ENCODE data around the gene DENND1A.

Gene DENND1A

DNA sequence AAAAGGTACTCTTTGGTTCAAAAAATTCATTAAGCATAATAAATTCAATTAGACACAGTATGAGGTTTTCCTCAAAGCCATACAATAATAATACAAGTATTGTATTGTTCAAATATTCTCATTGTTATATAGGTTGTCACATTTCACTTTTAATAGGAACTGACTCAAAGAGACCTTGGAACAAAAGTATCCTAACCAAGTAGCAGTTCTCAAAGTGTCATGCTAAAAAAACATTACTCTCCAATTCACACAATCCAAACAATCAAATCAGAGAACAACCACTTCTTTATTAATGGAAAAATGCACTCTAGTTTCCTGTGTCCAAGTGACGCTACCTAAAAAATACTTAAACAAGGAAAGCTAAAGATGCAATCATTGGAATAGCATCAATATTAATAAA, 115.4 kb downstream of the DENND1A start:
- in situ Hi-C loops (cut with MboI; ENCODE audit: low sequenced_read_pairs, unreplicated experiment), result no loop called here
- TF ChIP-seq, protein P1, sequence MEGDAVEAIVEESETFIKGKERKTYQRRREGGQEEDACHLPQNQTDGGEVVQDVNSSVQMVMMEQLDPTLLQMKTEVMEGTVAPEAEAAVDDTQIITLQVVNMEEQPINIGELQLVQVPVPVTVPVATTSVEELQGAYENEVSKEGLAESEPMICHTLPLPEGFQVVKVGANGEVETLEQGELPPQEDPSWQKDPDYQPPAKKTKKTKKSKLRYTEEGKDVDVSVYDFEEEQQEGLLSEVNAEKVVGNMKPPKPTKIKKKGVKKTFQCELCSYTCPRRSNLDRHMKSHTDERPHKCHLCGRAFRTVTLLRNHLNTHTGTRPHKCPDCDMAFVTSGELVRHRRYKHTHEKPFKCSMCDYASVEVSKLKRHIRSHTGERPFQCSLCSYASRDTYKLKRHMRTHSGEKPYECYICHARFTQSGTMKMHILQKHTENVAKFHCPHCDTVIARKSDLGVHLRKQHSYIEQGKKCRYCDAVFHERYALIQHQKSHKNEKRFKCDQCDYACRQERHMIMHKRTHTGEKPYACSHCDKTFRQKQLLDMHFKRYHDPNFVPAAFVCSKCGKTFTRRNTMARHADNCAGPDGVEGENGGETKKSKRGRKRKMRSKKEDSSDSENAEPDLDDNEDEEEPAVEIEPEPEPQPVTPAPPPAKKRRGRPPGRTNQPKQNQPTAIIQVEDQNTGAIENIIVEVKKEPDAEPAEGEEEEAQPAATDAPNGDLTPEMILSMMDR (IDR thresholded peaks at IDR 0.05; ENCODE audit: borderline replicate concordance, control extremely low read depth, extremely low read depth, insufficient read depth, missing control alignments), result no peak
- DNase-seq (ENCODE audit: low spot score), result no peak

DNA sequence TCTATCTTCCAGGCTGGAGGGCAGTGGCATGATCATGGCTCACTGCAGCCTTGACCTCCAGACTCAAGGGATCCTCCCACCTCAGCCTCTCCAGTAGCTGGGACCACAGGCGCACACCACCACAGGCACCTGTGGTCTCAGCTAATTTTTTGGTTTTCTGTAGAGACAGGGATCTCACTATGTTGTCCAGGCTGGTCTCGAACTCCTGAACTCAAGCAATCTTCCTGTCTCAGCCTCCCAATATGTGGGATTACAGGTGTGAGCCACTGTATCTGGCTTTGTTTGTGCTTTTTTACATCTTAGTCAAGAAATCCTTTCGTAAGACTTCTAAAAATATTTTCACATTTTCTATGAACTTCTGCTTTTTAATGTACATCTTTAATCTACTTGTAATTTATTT, 116.9 kb downstream of the DENND1A start:
- in situ Hi-C loops (cut with MboI; ENCODE audit: low sequenced_read_pairs, unreplicated experiment), result no loop called here
- TF ChIP-seq, protein P1 (IDR thresholded peaks at IDR 0.05; ENCODE audit: borderline replicate concordance, control extremely low read depth, extremely low read depth, insufficient read depth, missing control alignments), result no peak

DNA sequence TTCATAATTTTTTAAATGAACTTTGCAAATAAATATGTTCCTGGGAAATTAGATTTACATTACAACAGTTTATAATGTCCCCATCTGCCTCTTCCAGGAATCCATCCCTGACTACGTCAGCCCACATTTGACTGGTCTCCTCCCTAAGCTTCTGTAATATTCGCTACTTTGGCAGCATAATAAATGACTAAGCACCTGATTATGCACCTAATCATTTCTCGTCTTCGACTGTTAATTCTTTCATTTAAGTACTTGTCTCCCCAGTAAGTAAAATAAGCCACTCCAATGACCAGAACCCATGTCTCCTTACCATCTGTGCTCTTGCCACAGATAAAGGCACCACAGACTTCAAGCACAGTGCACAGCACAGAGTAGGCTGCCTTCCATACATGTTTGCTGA, 122.7 kb downstream of the DENND1A start:
- no peak for DNase-seq (ENCODE audit: low spot score)
- TF ChIP-seq, protein P1 (IDR thresholded peaks at IDR 0.05; ENCODE audit: borderline replicate concordance, control extremely low read depth, extremely low read depth, insufficient read depth, missing control alignments), result no peak
- in situ Hi-C loops (cut with MboI; ENCODE audit: low sequenced_read_pairs, unreplicated experiment), result no loop called here

More for the DNA sequence above, 116.9 kb downstream of the DENND1A start:
- DNase-seq (ENCODE audit: low spot score), result no peak

DNA sequence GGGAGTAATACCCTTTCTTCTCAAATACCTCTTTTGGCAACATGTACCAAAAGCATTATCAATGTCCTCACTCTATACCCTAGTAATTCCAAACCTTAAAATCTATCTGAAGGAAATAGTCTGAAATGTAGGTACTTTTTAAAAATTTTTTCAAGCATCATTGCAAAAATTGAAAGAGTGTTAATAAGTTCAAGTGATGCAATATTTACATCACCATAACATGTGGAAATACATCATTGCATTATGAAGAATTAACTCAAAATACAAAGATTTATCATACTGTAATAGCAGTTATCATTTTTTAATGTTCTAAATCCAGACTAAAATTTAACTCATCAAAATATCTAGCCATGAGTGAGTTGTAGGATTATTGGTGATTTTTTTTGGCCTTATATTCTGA, 123.1 kb downstream of the DENND1A start:
- TF ChIP-seq, protein P1 (IDR thresholded peaks at IDR 0.05; ENCODE audit: borderline replicate concordance, control extremely low read depth, extremely low read depth, insufficient read depth, missing control alignments), result no peak
- DNase-seq (ENCODE audit: low spot score), result no peak
- in situ Hi-C loops (cut with MboI; ENCODE audit: low sequenced_read_pairs, unreplicated experiment), result no loop called here

DNA sequence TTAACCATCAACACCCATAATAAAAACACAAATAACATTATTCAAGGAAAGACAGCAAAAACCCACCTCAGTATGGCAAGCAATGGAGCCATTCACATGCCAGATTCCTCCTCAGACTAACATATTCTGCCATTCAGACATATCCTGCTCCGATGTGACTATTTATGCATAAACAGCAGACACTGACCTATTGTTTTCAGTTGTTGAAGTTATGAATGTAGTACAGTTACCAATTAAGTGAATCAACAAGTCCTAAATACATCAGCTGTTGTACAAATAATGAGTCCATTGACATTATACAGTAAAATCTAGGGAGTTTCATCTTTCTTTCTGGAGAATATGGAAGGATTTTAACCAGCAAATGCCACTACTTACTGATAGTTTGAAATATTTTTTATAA, 131.7 kb downstream of the DENND1A start:
- TF ChIP-seq, protein P1 (IDR thresholded peaks at IDR 0.05; ENCODE audit: borderline replicate concordance, control extremely low read depth, extremely low read depth, insufficient read depth, missing control alignments), result no peak
- in situ Hi-C loops (cut with MboI; ENCODE audit: low sequenced_read_pairs, unreplicated experiment), result no loop called here
- no peak for DNase-seq (ENCODE audit: low spot score)

DNA sequence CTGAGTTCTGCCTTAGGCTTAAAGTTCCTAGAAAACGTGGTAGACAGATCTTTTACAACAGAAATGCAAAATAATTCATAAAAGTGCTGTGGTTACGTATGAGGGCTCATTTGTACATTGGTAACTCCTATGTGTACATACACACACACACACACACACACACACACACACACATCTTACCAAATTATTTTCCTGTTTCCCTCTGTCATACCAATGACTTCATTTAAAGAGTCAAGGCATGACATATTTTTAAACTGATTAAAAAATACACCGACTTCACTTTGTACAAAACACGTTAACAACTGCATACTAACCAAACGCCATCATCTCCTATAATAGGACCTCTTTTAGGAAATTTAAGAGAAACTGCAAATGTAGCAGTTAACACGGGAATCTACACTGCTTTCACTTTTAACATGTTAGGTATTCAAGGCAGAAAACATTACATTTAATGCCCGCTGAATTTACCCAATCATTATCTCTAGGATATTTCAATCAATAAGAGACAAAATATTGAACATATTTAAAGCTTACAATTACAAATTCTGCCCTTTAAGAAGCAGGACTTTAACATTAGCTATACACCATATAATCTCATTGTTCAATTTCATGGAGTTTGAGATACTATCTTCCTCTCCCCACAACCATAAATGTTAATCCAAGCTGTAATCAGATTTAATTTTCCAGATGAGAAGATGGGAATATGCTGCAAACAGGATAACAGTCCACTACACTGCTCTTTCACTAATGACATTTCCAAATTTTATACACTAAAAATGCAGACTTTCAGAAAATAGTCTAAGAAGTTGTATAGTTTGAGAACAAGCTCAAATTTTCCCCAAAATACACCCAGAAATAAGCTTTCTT, 133.1 kb downstream of the DENND1A start:
- in situ Hi-C loops (cut with MboI; ENCODE audit: low sequenced_read_pairs, unreplicated experiment), result no loop called here
- no peak for DNase-seq (ENCODE audit: low spot score)
- TF ChIP-seq, protein P1 (IDR thresholded peaks at IDR 0.05; ENCODE audit: borderline replicate concordance, control extremely low read depth, extremely low read depth, insufficient read depth, missing control alignments), result no peak
